Neural cell (in vitro differentiated cells): Measurements from ENCODE around the gene DOCK7.

Experiments used
- EZH2 ChIP-seq: fragments of 200-600, 300-800 bp; shearing (Covaris generic), sonication (generic); IDR thresholded peaks from 2 replicates; pipeline ENCODE4 v1.6.1; 2014; ENCODE audit warnings: antibody characterized with exemption, low read length, borderline replicate concordance, mild to moderate bottlenecking; ENCODE audit not compliant: insufficient read depth, poor library complexity, severe bottlenecking
- POLR2AphosphoS5 ChIP-seq: IDR thresholded peaks from 2 replicates; pipeline ENCODE4 v1.6.1; 2012
- TF ChIP-seq, protein P1 (sequence below): fragments of 450-650 bp; IDR thresholded peaks from 2 replicates; pipeline ENCODE4 v1.5.1; 2014; ENCODE audit warnings: antibody characterized with exemption, mild to moderate bottlenecking, moderate library complexity; ENCODE audit not compliant: poor library complexity, severe bottlenecking

DNA sequence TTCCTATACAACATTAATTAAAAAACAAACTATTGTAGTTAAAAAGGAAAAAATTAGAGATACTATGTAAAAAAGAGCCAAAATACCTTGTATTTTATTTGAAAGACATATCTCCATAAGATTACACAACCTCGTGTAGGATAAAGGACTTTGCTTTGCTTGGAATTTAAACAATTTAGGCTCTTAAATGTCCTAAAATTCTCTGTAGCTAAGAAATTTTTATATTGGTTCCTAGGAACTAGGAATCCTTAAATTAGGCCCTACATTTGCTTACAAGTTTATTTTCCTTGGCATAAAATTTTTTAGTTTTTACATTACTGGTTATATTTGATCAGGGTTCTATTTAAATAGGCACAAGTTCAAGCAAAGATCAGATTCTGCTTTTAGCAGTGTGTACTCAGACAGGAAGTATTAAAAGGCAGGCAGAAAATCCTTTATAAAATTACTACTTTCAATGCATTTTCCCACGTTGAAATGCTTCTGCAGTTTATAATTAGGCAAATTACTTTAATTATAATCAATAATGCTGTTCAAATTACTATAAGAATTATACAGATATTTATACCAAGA, 94.3 kb downstream of the DOCK7 start:
- TF ChIP-seq, protein P1, sequence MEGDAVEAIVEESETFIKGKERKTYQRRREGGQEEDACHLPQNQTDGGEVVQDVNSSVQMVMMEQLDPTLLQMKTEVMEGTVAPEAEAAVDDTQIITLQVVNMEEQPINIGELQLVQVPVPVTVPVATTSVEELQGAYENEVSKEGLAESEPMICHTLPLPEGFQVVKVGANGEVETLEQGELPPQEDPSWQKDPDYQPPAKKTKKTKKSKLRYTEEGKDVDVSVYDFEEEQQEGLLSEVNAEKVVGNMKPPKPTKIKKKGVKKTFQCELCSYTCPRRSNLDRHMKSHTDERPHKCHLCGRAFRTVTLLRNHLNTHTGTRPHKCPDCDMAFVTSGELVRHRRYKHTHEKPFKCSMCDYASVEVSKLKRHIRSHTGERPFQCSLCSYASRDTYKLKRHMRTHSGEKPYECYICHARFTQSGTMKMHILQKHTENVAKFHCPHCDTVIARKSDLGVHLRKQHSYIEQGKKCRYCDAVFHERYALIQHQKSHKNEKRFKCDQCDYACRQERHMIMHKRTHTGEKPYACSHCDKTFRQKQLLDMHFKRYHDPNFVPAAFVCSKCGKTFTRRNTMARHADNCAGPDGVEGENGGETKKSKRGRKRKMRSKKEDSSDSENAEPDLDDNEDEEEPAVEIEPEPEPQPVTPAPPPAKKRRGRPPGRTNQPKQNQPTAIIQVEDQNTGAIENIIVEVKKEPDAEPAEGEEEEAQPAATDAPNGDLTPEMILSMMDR: no peak
- TF ChIP-seq POLR2AphosphoS5: no peak
- TF ChIP-seq EZH2: no peak
